ENCODE measurements around the gene LMBR1.

Gene LMBR1

DNA sequence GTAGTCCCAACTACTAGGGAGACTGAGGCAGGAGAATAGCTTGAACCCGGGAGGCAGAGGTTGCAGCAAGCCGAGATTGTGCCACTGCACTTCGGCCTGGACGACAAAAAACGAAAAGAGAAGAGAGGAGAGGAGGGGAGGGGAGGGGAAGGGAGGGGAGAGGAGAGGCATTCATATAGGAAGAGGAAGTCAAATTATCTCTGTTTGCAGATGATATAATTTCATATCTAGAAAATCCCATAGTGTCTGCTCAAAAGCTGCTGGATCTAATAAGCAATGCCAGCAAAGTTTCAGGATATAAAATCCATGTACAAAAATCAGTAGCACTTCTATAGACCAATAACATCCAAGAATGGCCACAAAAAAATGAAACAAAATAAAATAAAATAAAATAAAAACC, 120.3 kb downstream of the LMBR1 start:
- no peak overlapping the region for H3K4me3 ChIP-seq (ENCODE audit: low read depth, low read length)
- no peak for DNase-seq (ENCODE audit: low read depth)

DNA sequence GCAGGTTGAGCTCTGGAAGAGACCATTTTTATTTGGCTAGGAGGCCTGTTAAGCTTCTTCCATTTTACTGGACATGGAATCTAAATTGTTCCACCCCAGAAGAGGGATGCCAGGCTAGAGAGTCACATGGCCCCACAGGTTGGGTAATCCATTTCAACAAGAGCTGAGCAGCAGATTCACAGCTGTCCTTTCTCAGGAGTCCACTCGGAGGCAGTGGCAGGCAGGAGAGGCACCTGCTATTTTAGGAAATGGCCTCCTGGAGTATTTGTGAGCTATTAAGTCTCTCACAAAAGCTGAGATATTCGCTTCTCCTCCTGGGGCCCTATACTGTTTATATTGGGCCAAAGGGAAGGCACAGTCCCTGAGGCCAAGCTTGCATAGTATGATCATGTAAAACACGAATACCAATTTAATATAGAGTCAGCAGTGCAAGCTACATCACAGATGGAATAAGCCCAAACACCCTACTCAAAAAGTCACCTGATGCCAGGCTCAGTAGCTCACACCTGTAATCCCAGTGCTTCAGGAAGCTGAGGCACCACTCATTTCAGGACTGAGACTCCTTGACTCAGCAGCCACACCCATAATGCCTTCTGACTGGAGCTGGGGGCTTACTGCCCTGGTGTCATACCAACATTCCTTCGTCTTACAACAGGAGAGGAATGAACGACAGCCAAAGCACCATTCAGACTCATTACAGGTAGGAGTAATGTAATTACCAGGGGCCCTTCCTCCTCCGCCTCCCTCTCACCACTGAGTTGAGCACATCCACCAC, 124.1 kb downstream of the LMBR1 start:
- DNase-seq (ENCODE audit: low read depth), result no peak
- H3K4me3 ChIP-seq (ENCODE audit: low read depth, low read length), result no peak overlapping the region

DNA sequence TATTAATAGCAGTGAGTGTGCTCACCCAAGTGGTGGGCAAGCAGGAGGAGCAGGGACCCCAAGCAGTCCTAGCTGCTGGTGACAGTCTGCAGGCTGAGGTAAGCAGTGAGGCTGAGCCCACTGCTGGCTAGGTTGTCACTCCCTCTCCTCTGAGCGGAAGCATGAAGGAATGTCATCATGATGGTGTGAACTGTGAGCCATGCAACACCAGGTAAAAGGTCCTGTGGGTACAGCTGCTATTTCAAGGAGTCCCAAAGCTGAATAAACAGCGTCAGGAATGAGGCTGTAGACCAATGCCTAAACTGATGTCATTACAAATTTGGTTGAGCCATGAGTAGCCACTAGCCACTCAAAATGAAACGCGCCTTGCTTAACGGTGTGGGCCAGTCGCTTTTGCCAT, 126.3 kb downstream of the LMBR1 start:
- H3K4me3 ChIP-seq (ENCODE audit: low read depth, low read length), result no peak overlapping the region
- no peak for DNase-seq (ENCODE audit: low read depth)

DNA sequence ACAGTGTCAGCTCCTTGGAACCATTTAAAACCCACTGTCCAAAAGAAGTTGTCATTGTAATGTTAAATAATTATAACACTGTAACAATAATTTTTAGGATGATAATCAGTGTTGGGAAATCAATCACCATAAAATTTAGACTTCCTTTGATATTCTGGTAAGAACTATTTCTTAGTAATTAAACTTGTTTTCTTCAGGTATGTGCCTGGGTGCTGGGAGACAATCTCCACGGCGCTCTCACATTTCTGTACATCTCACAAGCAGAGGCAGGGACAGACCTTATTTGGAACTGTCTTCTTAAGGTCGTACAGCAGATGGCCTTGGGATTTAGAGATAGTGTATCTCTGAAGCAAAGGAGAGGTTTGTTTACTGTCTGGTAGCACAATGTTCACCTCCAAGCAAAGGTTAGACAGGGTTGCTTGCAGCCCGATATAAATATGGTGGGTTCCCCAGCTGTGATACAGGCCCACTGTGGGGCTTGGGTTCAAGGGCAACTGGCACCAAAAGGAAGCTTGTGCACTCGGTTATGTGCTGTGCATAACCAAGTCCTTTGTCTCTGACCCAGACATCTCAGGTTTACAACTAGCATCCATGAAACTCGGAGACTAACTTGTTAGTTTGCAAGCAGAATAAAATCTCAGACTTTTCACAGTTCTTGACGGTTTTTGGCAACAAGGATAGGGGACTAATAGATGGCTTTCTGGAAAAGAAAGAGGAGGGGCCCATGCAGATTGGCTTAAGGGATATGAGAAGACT, 126.9 kb downstream of the LMBR1 start:
- no peak overlapping the region for H3K4me3 ChIP-seq (ENCODE audit: low read depth, low read length)
- no peak for DNase-seq (ENCODE audit: low read depth)

DNA sequence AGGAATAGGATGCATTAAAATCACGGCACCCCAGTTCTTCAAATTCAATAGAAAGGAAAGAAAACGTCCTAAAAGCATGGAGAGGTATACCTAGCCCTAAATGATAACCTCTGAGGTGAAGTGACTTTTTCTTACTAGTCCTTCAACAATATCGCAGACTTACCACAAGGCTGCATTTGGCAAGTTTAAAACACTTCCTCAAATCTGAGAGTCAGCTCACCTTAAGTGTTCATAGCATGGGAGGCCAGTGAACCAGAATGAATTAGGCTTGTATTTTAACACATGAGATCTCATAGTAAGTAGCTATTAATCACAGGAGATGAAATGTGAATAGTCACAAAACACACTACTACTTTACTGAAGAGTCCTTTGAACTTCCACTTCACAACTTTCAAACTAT, 128.2 kb downstream of the LMBR1 start:
- no peak overlapping the region for H3K4me3 ChIP-seq (ENCODE audit: low read depth, low read length)
- DNase-seq (ENCODE audit: low read depth), result no peak

DNA sequence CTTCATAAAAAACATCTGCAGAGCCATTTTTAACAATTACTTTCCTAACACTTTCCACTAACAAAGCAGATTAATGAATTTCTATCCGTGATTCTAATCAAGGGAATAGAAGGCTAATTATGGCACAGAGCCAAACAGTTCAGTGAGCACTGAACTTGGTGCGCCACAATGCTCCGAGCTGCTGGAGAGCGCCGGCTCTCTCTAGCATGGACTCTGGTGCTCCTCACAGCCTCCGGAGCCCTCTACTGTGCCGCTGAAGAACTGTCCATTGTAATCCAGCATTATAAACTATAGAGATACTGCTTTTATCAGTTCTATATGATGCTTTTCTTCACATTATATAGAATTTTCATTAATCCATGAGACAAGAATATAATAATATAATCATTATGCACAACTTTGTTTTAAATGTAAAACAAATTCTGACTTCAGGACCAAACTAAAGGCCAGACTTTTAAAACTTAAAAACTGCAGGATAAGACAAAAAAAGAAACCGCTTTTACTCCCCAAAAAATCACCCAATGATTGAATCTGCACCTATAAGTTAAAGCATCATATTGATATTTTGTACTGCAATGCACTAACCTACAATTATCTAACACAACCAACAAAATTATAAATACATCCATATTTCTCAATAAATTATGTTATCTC, 128.8 kb downstream of the LMBR1 start:
- H3K4me3 ChIP-seq (ENCODE audit: low read depth, low read length), result no peak overlapping the region
- peak; percentile 31 for DNase-seq (ENCODE audit: low read depth)

DNA sequence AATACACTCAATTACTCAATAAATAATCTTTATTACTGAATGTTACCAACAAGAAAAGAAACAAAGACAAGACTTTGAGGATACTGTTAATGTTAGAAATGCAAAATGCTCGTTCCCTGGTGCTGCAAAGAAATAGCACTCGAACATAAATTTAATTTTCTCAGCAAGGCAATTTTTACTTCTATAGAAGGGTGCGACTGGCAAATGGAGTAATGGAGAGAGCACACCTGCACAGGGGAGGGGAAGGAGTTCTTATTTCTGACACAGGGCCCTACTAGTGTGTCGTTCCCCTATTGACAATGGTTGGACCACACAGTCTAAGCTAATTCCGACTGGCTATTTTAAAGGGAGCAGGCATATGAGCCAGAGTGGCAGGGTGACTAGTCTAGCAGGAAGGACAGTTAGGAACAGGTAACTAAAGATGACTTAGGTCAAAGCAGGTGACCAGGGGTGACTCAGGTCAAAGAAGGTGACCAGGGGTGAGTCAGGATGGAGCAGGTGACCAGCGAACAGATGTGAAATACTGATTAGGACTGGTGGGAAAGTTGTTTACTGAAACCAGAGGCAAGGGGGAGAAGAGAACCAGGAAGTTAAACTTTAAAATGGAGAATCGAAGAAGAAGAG, 133.3 kb downstream of the LMBR1 start:
- no peak for DNase-seq (ENCODE audit: low read depth)
- no peak overlapping the region for H3K4me3 ChIP-seq (ENCODE audit: low read depth, low read length)

DNA sequence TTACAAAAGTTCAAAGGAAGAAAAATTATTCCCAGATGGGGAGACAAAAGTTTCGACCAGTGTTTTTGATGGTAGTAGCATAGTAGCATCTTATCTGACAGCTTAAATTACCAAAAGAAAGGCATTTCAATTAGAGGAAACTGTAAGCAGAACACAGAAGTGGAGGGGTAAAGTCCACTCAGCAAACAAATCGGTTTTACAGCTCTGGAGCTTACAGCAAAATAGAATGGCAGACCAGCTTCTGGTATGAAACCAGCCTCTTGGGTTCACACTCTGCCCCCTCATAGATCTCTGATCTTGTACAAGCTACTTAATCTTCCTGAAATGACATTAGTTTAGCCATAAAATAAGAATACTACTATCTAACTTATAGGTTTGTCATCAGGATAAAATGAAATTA, 133.8 kb downstream of the LMBR1 start:
- H3K4me3 ChIP-seq (ENCODE audit: low read depth, low read length), result no peak overlapping the region
- no peak for DNase-seq (ENCODE audit: low read depth)

DNA sequence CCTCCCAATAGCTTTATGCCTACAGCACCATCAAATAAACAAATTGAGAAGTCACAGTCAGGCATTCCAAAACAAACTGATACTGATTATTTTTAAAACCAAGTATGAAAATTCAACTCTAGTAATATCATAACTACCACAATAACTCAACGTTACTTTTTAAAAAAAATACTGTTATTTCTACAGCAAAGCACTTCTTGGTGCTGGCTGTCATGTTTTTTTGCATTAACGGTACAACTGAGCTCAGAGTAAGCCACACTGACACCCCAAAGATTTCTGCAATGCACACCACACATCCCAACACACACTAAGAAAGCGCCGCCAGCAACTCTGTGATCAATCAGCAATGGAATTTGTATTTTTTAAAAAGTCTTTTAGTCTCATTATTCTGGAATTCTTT, 138.8 kb downstream of the LMBR1 start:
- no peak overlapping the region for H3K4me3 ChIP-seq (ENCODE audit: low read depth, low read length)
- DNase-seq (ENCODE audit: low read depth), result no peak

DNA sequence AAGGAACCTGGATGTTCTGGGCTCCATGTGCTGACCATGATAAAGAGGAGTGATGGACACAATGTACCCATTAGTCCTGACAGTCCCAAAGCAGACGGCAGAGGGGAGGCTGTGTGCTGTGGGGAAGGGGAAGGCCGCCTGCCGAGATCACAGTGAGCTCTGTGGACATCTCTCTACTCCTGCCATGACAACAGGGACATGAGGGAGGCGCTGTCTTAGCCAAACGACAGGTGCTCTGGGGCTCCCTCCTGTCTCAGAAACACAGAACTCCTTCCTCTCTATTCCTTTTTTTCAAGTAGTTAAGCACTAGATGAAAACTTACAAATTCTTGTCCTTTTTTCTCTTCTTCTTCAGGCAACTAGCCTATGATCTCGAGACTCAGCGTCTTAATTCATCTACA, 139.4 kb downstream of the LMBR1 start:
- DNase-seq (ENCODE audit: low read depth), result no peak
- no peak overlapping the region for H3K4me3 ChIP-seq (ENCODE audit: low read depth, low read length)

DNA sequence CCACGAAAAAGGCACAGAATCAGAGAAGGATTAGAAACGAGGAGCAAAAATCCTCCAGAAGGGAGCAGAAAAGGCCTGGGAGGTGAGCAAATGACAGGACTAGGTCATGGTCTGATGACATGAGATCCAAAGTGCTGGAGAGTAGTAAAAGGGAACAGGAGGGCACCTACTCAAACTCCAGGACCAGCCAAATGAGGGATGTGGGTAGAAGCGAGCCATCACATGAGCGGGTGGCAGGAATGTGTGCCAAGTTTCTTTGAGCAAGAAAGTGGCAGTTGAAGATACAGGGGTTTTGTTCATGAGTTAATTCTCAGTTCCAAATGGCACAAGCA, 139.8 kb downstream of the LMBR1 start:
- H3K4me3 ChIP-seq (ENCODE audit: low read depth, low read length), result no peak overlapping the region
- no peak for DNase-seq (ENCODE audit: low read depth)

DNA sequence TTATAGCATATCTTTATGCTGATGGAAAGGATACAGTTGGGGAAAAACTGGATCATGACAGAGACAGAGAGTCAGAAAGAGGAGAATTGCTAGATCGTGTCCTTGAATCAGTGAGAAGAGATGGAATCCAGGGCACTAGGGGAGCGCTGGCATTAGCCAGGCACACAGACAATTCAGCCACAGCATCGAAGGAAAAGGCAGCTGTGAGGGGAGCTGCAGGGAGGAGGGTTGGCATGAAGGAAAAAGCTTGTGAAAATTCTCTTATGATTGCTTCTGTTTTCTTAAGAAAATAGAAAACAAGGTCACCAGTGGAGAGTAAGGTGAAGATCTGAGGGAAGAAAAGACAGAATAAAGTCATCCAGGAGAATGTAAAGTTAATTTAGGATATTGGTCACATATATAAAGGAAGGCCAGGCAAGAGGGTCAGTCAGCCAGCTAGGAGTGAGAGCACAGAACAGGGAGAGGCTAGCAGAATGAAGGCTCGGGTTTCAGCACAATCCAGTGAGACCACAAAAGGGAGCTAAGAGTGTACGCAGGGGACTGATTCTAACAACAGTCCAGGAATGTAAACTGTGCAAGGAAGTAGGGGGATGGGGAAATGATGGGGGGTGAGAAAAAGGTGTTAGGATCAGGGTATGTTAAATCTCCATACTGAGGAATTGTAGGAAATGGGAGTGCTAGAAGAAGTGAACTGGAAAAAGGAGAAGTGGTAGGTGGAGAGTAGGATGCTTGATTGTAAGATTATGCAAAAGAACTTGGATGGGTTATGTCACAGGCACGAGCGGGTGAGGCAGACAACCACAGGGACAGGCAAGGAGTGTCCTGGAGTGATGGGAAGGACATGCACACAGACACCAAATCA, 140.4 kb downstream of the LMBR1 start:
- no peak overlapping the region for H3K4me3 ChIP-seq (ENCODE audit: low read depth, low read length)
- DNase-seq (ENCODE audit: low read depth), result peak; percentile 39

DNA sequence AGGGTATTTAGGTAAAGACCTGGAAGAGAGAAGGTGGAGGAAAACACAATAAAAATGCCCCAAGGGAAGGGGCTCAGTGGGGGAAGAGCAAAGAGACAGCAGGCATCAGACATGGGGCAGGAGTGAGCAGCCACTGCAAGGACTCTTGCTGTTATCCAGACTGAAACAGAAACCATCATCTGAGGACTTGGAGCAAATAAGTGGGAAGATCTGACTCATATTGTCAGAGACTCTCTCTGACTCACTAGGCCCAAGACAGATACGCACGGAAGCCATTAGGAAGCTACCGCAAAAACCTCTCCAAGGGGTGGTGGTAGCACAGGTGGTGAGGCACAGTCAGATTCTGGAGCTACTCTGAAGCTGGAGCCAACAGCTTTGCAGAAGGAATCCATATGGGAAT, 141.7 kb downstream of the LMBR1 start:
- peak; percentile 72 for DNase-seq (ENCODE audit: low read depth)

DNA sequence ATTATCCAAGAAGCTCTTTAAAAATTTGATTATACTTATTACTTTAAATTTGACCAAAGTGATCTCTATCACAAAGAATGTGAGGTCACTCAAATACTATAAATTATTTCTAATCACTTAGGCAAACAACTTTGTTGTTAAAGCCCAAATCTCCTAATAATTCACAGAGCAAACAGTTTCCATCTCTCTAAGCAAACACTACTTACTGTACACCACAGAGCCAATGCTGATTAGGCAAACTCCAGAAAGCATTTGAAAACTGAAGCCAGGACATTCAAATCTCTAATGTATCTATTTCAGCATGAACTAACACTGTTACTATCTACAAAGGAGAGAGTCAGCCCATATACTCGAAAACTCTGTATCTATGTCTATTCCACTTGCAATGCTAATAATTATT, 145.3 kb downstream of the LMBR1 start:
- DNase-seq (ENCODE audit: low read depth), result no peak
- H3K4me3 ChIP-seq (ENCODE audit: low read depth, low read length), result no peak overlapping the region

More for the DNA sequence above, 141.7 kb downstream of the LMBR1 start:
- no peak overlapping the region for H3K4me3 ChIP-seq (ENCODE audit: low read depth, low read length)

DNA sequence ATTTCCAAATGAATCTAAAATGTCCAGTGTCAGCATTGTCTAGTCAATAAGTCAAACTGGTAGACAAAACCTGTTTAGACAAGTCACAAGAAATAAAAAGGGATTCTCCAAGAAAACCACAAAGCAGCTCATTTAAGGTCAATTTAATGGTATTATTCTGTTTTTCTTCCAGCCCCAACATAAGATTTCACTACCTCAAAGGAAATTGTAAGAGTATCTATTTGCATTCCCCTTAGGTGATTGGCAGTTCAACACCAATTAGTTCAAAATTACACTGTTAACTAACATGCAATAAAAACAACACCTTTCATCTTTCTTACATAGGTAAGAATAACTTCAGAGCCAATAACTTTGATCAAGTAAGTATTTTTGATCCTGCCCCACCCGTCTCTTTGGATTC, 146.1 kb downstream of the LMBR1 start:
- DNase-seq (ENCODE audit: low read depth), result no peak

DNA sequence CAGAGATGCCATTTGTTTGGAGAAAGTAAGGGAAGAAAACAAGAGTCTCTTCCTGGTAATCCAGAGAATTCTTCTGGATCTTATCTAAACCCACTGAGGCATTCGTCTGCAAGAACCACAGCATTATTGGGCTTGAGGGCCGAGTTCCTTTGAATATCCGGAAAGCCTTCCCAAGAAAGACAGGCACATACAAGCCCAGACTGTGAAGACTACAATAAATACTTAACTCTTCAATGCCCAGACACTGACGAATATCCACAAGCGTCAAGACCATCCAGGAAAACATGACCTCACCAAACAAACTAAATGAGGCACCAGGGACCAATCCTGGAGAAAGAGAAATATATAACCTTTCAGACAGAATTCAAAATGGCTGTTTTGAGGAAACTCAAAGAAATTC, 153.4 kb downstream of the LMBR1 start:
- H3K4me3 ChIP-seq (ENCODE audit: low read depth, low read length), result no peak overlapping the region
- no peak for DNase-seq (ENCODE audit: low read depth)

More for the DNA sequence above, 146.1 kb downstream of the LMBR1 start:
- no peak overlapping the region for H3K4me3 ChIP-seq (ENCODE audit: low read depth, low read length)

DNA sequence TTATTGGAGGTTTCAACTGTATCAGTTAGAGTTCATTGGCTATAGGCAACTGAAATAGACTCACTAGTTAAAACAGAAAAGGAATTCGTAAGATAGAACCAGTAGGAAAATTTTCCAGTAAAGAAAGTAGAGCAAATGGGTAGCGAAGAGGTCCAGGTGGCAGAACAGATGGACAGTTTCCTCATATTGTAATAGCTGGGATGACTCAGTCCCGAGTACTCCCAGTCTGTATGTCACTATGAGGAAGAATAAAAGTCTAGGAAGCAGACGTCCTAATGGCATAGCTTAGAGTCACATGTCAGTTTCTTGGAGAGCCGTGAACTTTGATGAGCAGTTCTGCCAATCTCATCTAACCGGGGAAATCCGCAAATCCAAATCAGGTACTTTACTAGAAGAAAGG, 157.1 kb downstream of the LMBR1 start:
- no peak for DNase-seq (ENCODE audit: low read depth)
- no peak overlapping the region for H3K4me3 ChIP-seq (ENCODE audit: low read depth, low read length)

DNA sequence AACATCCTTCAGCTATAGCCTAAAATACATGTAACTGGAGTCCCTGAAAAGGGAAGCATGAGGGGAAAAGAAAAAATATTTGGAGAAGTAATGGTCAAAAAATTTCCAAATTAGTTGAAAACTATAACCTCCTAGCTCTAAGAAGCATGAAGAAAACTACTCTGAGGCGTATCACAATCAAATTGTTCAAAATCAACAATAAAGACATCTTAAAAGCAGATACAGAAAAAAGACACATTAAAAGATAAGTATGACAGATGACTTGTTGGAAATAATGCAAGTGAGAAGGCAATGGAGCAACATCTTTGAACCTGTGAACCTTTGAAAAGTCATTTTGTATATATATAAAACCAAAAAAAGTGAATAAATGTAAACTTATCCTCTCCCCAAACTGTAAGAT, 159.3 kb downstream of the LMBR1 start:
- DNase-seq (ENCODE audit: low read depth), result no peak
- no peak overlapping the region for H3K4me3 ChIP-seq (ENCODE audit: low read depth, low read length)

DNA sequence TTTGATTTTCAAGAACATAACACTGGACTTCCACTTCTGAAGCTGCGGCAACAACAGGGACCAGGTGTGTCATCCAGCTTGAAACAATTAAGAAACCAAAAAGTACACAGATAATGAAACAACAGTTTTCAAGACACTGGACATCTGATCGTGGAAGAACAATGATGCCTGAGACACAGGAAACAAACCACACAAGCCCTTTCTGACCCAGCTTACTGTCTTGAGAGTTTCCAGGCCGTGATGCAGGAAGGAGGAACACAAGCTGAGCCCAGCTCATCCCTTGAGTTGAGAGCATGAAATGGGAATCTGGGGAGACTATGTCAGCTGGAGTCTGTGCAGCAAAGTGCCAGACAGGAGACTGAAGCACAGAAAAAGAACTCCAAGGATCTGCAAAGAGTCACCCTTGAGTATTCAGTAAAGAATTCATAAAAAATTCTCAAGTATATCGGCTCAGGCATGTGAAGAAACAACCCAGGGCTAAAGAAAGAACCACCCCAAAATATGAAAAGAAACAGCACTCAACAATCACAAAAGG, 160.8 kb downstream of the LMBR1 start:
- no peak overlapping the region for H3K4me3 ChIP-seq (ENCODE audit: low read depth, low read length)
- no peak for DNase-seq (ENCODE audit: low read depth)
